Mesenchymal stem cell (in vitro differentiated cells and primary cell): ENCODE measurements around the gene NINJ2.
A peak's percentile ranks its signal among the peaks of the same experiment; 100 is the strongest.

Source experiments
- DNase-seq: peaks from one replicate; pipeline ENCODE4 v3.0.0-alpha.2; 2013
- H2AFZ ChIP-seq: one replicate; pipeline ENCODE4 v1.6.1; 2013; ENCODE audit warnings: low read depth, mild to moderate bottlenecking, control low read depth, inconsistent platforms, low read length, moderate library complexity
- H2AK5ac ChIP-seq: 2 replicates; pipeline ENCODE4 v1.6.1; 2013; ENCODE audit warnings: low read length, moderate library complexity, mild to moderate bottlenecking, inconsistent platforms; ENCODE audit not compliant: severe bottlenecking
- H2BK120ac ChIP-seq: one replicate; pipeline ENCODE4 v1.6.1; 2013; ENCODE audit warnings: low read depth, mild to moderate bottlenecking, inconsistent platforms, low read length, moderate library complexity
- H2BK12ac ChIP-seq, 2 experiments: one replicate each; pipeline ENCODE4 v1.6.1; 2013; ENCODE audit warnings: inconsistent platforms in 2 of 2, low read length in 2 of 2, mild to moderate bottlenecking in 2 of 2, moderate library complexity in 2 of 2, control low read depth in 1 of 2
- H2BK15ac ChIP-seq: one replicate; pipeline ENCODE4 v1.6.1; 2013; ENCODE audit warnings: mild to moderate bottlenecking, low read depth, inconsistent platforms; ENCODE audit not compliant: poor library complexity, severe bottlenecking
- H2BK5ac ChIP-seq: 2 replicates; pipeline ENCODE4 v1.6.1; 2013; ENCODE audit warnings: low read depth, mild to moderate bottlenecking, low read length, control low read depth, inconsistent platforms; ENCODE audit not compliant: poor library complexity, severe bottlenecking
- H3K14ac ChIP-seq, 2 experiments: one replicate each; pipeline ENCODE4 v1.6.1; 2013; ENCODE audit warnings: inconsistent platforms in 2 of 2, low read length in 2 of 2, control low read depth in 1 of 2, mild to moderate bottlenecking in 1 of 2, moderate library complexity in 1 of 2
- H3K18ac ChIP-seq, 2 experiments: one replicate each; pipeline ENCODE4 v1.6.1; 2013; ENCODE audit warnings: inconsistent platforms in 2 of 2, low read length in 2 of 2, control low read depth in 1 of 2, low read depth in 1 of 2, mild to moderate bottlenecking in 1 of 2
- H3K23ac ChIP-seq, 2 experiments: one replicate each; pipeline ENCODE4 v1.6.1; 2013; ENCODE audit warnings: inconsistent platforms in 2 of 2, low read length in 2 of 2, mild to moderate bottlenecking in 2 of 2, moderate library complexity in 2 of 2, control low read depth in 1 of 2
- H3K27ac ChIP-seq: 2 replicates; pipeline ENCODE4 v1.5.1; 2013; ENCODE audit warnings: mild to moderate bottlenecking, moderate library complexity, low read length, control low read depth, inconsistent platforms; ENCODE audit not compliant: poor library complexity, severe bottlenecking
- H3K27me3 ChIP-seq, 2 experiments: 2 replicates each; pipeline versions ENCODE4 v1.6.1 to v1.7.0; 2013; ENCODE audit warnings: low read length in 2 of 2, mild to moderate bottlenecking in 2 of 2, moderate library complexity in 2 of 2, control low read depth in 1 of 2, inconsistent platforms in 1 of 2; ENCODE audit not compliant: control insufficient read depth in 1 of 2, insufficient read depth in 1 of 2
- H3K36me3 ChIP-seq, 2 experiments: 2 replicates each; pipeline versions ENCODE4 v1.6.1 to v1.7.0; 2013; ENCODE audit warnings: low read length in 2 of 2, control low read depth in 1 of 2, inconsistent platforms in 1 of 2, low read depth in 1 of 2, mild to moderate bottlenecking in 1 of 2; ENCODE audit not compliant: insufficient read depth in 2 of 2, control insufficient read depth in 1 of 2
- H3K4ac ChIP-seq, 2 experiments: one replicate each; pipeline ENCODE4 v1.6.1; 2013; ENCODE audit warnings: inconsistent platforms in 2 of 2, low read length in 2 of 2, mild to moderate bottlenecking in 2 of 2, moderate library complexity in 2 of 2, control low read depth in 1 of 2, low read depth in 1 of 2
- H3K4me1 ChIP-seq: 2 replicates; pipeline ENCODE4 v1.6.1; 2013; ENCODE audit warnings: low read depth, low read length, control low read depth; ENCODE audit not compliant: control insufficient read depth, insufficient read depth
- H3K4me2 ChIP-seq: 2 replicates; pipeline ENCODE4 v1.6.1; 2013; ENCODE audit warnings: low read length, mild to moderate bottlenecking, inconsistent platforms; ENCODE audit not compliant: poor library complexity, severe bottlenecking
- H3K4me3 ChIP-seq, 2 experiments: 2 replicates each; pipeline versions ENCODE4 v1.5.1 to v1.7.0; 2013; ENCODE audit warnings: low read length in 2 of 2, mild to moderate bottlenecking in 2 of 2, control low read depth in 1 of 2, low read depth in 1 of 2; ENCODE audit not compliant: insufficient read depth in 1 of 2
- H3K79me1 ChIP-seq: replicated peaks from 2 replicates; pipeline ENCODE4 v1.6.1; 2013; ENCODE audit warnings: mild to moderate bottlenecking, control low read depth, low read length, inconsistent platforms; ENCODE audit not compliant: poor library complexity, severe bottlenecking
- H3K9ac ChIP-seq: 2 replicates; pipeline ENCODE4 v1.7.0; 2013; ENCODE audit warnings: mild to moderate bottlenecking, low read length, moderate library complexity
- H3K9me3 ChIP-seq: 2 replicates; pipeline ENCODE4 v1.7.0; 2013; ENCODE audit warnings: mild to moderate bottlenecking, low read length; ENCODE audit not compliant: control insufficient read depth
- H4K8ac ChIP-seq: one replicate; pipeline ENCODE4 v1.6.1; 2013; ENCODE audit warnings: inconsistent platforms, mild to moderate bottlenecking, low read length, moderate library complexity
- H4K91ac ChIP-seq: one replicate; pipeline ENCODE4 v1.6.1; 2013; ENCODE audit warnings: mild to moderate bottlenecking, low read length, inconsistent platforms
- WGBS: methylation state at CpG from one replicate; pipeline ENCODE4 v1.1.7; 2013; ENCODE audit warnings: mixed read lengths; 5-methylcytosine and 5-hydroxymethylcytosine counted together

Gene NINJ2

DNA sequence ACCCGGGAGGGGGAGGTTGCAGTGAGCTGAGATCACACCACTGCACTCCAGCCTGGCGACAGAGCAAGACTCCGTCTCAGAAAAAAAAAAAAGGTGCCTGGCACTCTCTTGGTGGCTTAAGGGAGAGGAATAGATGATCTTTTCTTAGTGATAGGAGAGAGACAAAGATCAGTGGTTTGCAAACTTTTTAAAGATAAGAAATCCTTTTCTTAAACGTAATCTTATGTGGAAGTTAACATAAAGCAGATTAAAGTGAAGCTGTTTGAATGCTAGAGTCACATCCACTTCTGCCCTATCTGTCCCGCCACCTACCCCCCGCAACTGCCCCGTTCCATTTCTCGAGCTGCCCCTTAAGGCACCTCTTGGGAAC is 6.3 kb upstream of the NINJ2 start:
- no peak overlapping the region for H3K14ac ChIP-seq
- H3K79me1 ChIP-seq, result no peaks in the 10 kb centered on the region
- no peaks in the 10 kb centered on the region for H3K27me3 ChIP-seq
- H2BK12ac ChIP-seq, result no peak overlapping the region
- H3K36me3 ChIP-seq, result no peaks in the 10 kb centered on the region
- no peak overlapping the region for H4K91ac ChIP-seq
- no peak overlapping the region for H3K23ac ChIP-seq
- H3K4me3 ChIP-seq, result no peak overlapping the region
- no peak overlapping the region for H3K9ac ChIP-seq
- whole genome bisulfite sequencing, result 91% methylated on average over 7 of the region's 8 CpGs
- no peak for DNase-seq
- H3K27ac ChIP-seq, result no peak overlapping the region
- no peak overlapping the region for H2BK15ac ChIP-seq
- no peak overlapping the region for H2BK120ac ChIP-seq
- no peaks in the 10 kb centered on the region for H3K9me3 ChIP-seq
- no peak overlapping the region for H2AK5ac ChIP-seq
- H3K4me2 ChIP-seq, result no peak overlapping the region
- no peak overlapping the region for H2BK5ac ChIP-seq
- H3K4ac ChIP-seq, result no peak overlapping the region
- H3K18ac ChIP-seq, result no peak overlapping the region
- H4K8ac ChIP-seq, result no peak overlapping the region
- peaks cover 4% of the 10 kb centered on the region for H3K4me1 ChIP-seq
- no peak overlapping the region for H2AFZ ChIP-seq

DNA sequence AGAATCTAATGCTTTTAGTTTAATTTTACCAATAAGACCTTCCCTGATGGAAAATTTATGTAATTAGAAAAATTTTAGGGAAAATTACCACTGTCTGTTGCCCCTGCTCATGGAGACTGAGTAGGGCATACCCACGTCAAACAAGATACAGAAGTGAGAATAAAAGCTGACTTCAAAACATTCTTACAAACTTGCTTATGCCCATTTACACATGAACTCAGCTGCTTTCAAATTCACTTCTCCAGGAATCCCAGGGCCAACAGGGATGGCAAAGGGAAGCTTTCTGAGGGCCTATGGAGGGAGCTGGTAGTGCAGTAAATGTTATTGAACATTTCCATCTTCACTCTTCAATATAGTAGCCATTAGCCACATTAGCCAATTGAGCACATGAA is 4.8 kb upstream of the NINJ2 start:
- Histone ChIP-seq H3K9me3 (no peaks in the 10 kb centered on the region), H3K9ac (no peak overlapping the region), H3K14ac (no peak overlapping the region), H2BK5ac (no peak overlapping the region), H3K4ac (no peak overlapping the region), H3K27ac (no peak overlapping the region), H4K91ac (no peak overlapping the region), H2AK5ac (no peak overlapping the region), H2BK120ac (no peak overlapping the region), H3K18ac (no peak overlapping the region), H3K4me2 (no peak overlapping the region), H4K8ac (no peak overlapping the region), H2AFZ (no peak overlapping the region), H2BK12ac (no peak overlapping the region), H3K79me1 (no peaks in the 10 kb centered on the region), H2BK15ac (no peak overlapping the region), H3K36me3 (no peaks in the 10 kb centered on the region), H3K4me1 (peaks cover 7% of the 10 kb centered on the region), H3K27me3 (peaks cover 0 to 6% of the 10 kb centered on the region in 2 experiments), H3K4me3 (no peak overlapping the region), H3K23ac (no peak overlapping the region)
- WGBS, result 100% methylated on average over 1 of the region's 1 CpG
- no peak for DNase-seq

DNA sequence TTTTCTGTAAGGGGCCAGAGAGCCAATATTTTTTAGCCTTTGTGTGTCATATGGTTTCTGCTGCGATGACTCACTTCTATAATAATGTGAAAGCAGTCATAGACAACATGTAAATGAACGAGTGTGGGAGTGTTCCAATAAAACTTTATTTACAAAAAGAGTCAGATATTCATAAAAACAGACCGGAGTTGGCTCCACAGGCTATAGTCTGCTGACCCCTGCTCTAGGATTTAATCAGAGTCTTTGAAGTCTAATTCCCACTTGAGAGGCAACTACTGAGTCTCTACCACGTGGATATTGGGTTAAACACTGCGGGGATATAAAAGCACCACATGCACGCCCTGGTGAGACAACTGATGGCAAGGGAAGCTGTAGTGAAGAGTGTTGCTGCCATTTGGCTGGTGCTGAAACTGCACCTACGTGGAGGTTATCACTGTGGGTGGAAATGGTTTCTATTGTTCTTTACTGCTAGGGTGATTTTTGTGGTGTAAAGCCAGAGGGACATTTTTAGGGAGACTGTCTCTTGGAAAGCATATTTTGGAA is 3.6 kb upstream of the NINJ2 start:
- Histone ChIP-seq H2BK5ac (no peak overlapping the region), H3K4me3 (no peak overlapping the region), H3K79me1 (no peaks in the 10 kb centered on the region), H3K27ac (no peak overlapping the region), H3K4me2 (no peak overlapping the region), H3K36me3 (no peaks in the 10 kb centered on the region), H3K23ac (no peak overlapping the region), H3K18ac (no peak overlapping the region), H2AK5ac (no peak overlapping the region), H3K14ac (no peak overlapping the region), H4K8ac (no peak overlapping the region), H3K9ac (peak overlapping the region; percentile 47), H3K27me3 (peaks cover 0 to 6% of the 10 kb centered on the region in 2 experiments), H2BK12ac (no peak overlapping the region), H3K4me1 (peaks cover 7% of the 10 kb centered on the region), H2BK120ac (no peak overlapping the region), H3K9me3 (no peaks in the 10 kb centered on the region), H2AFZ (no peak overlapping the region), H4K91ac (no peak overlapping the region), H3K4ac (no peak overlapping the region), H2BK15ac (no peak overlapping the region)
- DNase-seq, result peak; percentile 41
- 80% methylated on average over 5 of the region's 7 CpGs for WGBS

DNA sequence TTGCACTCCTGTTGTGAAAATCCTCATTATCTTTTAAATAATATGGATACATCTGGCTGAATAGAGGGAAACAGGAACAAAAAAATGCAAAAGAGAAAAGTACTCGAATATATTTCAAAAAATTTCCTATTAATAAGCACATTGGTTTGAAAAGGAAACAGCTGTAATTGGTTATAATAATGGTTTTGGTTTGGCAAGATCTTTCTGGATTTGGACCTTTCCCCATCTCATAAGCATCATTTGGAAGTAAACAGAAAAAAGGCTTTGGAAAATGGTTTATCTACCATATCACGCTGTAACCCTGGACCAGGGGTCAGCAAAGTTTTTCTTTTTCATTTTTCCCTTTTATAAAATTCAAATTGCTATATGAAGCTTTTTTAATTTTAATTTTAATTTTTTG is 2.8 kb upstream of the NINJ2 start:
- Histone ChIP-seq H4K91ac (no peak overlapping the region), H2BK12ac (no peak overlapping the region), H3K4me3 (no peak overlapping the region), H2BK120ac (no peak overlapping the region), H3K36me3 (no peaks in the 10 kb centered on the region), H3K18ac (no peak overlapping the region), H2AK5ac (no peak overlapping the region), H3K79me1 (no peaks in the 10 kb centered on the region), H3K4ac (no peak overlapping the region), H2BK5ac (no peak overlapping the region), H3K27ac (no peak overlapping the region), H3K4me2 (no peak overlapping the region), H4K8ac (no peak overlapping the region), H3K23ac (no peak overlapping the region), H3K14ac (no peak overlapping the region), H2AFZ (no peak overlapping the region), H3K9ac (peak overlapping the region; percentile 1), H3K27me3 (peaks cover 4 to 6% of the 10 kb centered on the region in 2 experiments), H3K4me1 (peaks cover 7% of the 10 kb centered on the region), H2BK15ac (no peak overlapping the region), H3K9me3 (no peaks in the 10 kb centered on the region)
- DNase-seq, result no peak
- WGBS, result no CpG with 5 or more reads among the region's 2 CpGs
